ENCODE measurements around the gene APC2.

GRCh38 chr19:1473085-1473851 is 23.3 kb downstream of the APC2 start:
- TF ChIP-seq POLR2AphosphoS5 (IDR thresholded peaks at IDR 0.05) (peak; percentile 56), CTCF (IDR thresholded peaks at IDR 0.05; ENCODE audit: poor library complexity, severe bottlenecking) (no peak), REST (IDR thresholded peaks at IDR 0.05; ENCODE audit: borderline replicate concordance) (no peak), EP300 (conservative IDR thresholded peaks at IDR 0.05; ENCODE audit: poor library complexity, severe bottlenecking) (no peak), EZH2 (IDR thresholded peaks at IDR 0.05; ENCODE audit: borderline replicate concordance, insufficient read depth, low read length, poor library complexity, severe bottlenecking) (no peak), RAD21 (conservative IDR thresholded peaks at IDR 0.05) (no peak), MXI1 (conservative IDR thresholded peaks at IDR 0.05; ENCODE audit: poor library complexity, severe bottlenecking) (no peak), TAF1 (IDR thresholded peaks at IDR 0.05; ENCODE audit: low read depth) (no peak)

Data from neural cell (in vitro differentiated cells).